Measurements from ENCODE around the gene ADGRG2.

GRCh38 chrX:19133231-19133630, 11.0 kb upstream of the ADGRG2 start:
- TF ChIP-seq ZNF324 (tag by site-specific recombination; IDR thresholded peaks at IDR 0.05) = no peak
- no peak for TF ChIP-seq ZNF664 (tag by site-specific recombination; IDR thresholded peaks at IDR 0.05)
- TF ChIP-seq PRDM4 (tag by site-specific recombination; IDR thresholded peaks at IDR 0.05) = no peak
- TF ChIP-seq ZNF600 (tag by site-specific recombination; IDR thresholded peaks at IDR 0.05) = no peak
- TF ChIP-seq CTCF (tag by site-specific recombination; IDR thresholded peaks at IDR 0.05) = no peak
- TF ChIP-seq, protein P1, sequence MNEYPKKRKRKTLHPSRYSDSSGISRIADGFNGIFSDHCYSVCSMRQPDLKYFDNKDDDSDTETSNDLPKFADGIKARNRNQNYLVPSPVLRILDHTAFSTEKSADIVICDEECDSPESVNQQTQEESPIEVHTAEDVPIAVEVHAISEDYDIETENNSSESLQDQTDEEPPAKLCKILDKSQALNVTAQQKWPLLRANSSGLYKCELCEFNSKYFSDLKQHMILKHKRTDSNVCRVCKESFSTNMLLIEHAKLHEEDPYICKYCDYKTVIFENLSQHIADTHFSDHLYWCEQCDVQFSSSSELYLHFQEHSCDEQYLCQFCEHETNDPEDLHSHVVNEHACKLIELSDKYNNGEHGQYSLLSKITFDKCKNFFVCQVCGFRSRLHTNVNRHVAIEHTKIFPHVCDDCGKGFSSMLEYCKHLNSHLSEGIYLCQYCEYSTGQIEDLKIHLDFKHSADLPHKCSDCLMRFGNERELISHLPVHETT (tag by site-specific recombination; IDR thresholded peaks at IDR 0.05) = no peak
- TF ChIP-seq, protein P2, sequence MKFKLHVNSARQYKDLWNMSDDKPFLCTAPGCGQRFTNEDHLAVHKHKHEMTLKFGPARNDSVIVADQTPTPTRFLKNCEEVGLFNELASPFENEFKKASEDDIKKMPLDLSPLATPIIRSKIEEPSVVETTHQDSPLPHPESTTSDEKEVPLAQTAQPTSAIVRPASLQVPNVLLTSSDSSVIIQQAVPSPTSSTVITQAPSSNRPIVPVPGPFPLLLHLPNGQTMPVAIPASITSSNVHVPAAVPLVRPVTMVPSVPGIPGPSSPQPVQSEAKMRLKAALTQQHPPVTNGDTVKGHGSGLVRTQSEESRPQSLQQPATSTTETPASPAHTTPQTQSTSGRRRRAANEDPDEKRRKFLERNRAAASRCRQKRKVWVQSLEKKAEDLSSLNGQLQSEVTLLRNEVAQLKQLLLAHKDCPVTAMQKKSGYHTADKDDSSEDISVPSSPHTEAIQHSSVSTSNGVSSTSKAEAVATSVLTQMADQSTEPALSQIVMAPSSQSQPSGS (tag by site-specific recombination; IDR thresholded peaks at IDR 0.05; ENCODE audit: low read depth) = no peak
- TF ChIP-seq ZNF510 (tag by site-specific recombination; IDR thresholded peaks at IDR 0.05; ENCODE audit: insufficient replicate concordance) = no peak
- no peak for TF ChIP-seq ZNF555 (tag by site-specific recombination; conservative IDR thresholded peaks at IDR 0.05)
- TF ChIP-seq, protein P3, sequence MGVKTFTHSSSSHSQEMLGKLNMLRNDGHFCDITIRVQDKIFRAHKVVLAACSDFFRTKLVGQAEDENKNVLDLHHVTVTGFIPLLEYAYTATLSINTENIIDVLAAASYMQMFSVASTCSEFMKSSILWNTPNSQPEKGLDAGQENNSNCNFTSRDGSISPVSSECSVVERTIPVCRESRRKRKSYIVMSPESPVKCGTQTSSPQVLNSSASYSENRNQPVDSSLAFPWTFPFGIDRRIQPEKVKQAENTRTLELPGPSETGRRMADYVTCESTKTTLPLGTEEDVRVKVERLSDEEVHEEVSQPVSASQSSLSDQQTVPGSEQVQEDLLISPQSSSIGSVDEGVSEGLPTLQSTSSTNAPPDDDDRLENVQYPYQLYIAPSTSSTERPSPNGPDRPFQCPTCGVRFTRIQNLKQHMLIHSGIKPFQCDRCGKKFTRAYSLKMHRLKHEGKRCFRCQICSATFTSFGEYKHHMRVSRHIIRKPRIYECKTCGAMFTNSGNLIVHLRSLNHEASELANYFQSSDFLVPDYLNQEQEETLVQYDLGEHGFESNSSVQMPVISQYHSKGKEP (tag by site-specific recombination; IDR thresholded peaks at IDR 0.05) = no peak
- no peak for TF ChIP-seq TCF7L2 (IDR thresholded peaks at IDR 0.05; ENCODE audit: borderline replicate concordance, low read depth, low read length)
- no peak for TF ChIP-seq OSR2 (tag by site-specific recombination; IDR thresholded peaks at IDR 0.05)
- TF ChIP-seq ZBTB26 (tag by site-specific recombination; optimal IDR thresholded peaks at IDR 0.05) = no peak

Data from HEK293 (cell line).